ENCODE data around the gene SLC17A9.
"Not testable (repeated sequence)": the region's sequence is repeated elsewhere in the genome, so short reads cannot be mapped to it uniquely, and the experiment has no call there.

The SLC17A9 gene

GRCh38 chr20:62957136-62958117 lies 4.9 kb downstream of the SLC17A9 start:
- DNase-seq = no peak

GRCh38 chr20:62958388-62959100 lies 6.0 kb downstream of the SLC17A9 start:
- DNase-seq = no peak

- DNase-seq = no peak
Measured at GRCh38 chr20:62959101-62959971, 6.8 kb downstream of the SLC17A9 start.

- DNase-seq = no peak
Measured at GRCh38 chr20:62959998-62960436, 7.5 kb downstream of the SLC17A9 start.

- DNase-seq = not testable (repeated sequence)
Measured at GRCh38 chr20:62960446-62961309, 8.2 kb downstream of the SLC17A9 start.

- DNase-seq = no peak
Measured at GRCh38 chr20:62961310-62961783, 8.8 kb downstream of the SLC17A9 start.

- no peak for DNase-seq
Measured at GRCh38 chr20:62961799-62962198, 9.3 kb downstream of the SLC17A9 start.

GRCh38 chr20:62962221-62962879 lies 9.8 kb downstream of the SLC17A9 start:
- DNase-seq = no peak

- no peak for DNase-seq
Measured at GRCh38 chr20:62962891-62963613, 10.5 kb downstream of the SLC17A9 start.

GRCh38 chr20:62963614-62964397 lies 11.3 kb downstream of the SLC17A9 start:
- no peak for DNase-seq

GRCh38 chr20:62964700-62965099 lies 12.2 kb downstream of the SLC17A9 start:
- no peak for DNase-seq

- no peak for DNase-seq
Measured at GRCh38 chr20:62965363-62965771, 12.9 kb downstream of the SLC17A9 start.

- DNase-seq = no peak
Measured at GRCh38 chr20:62966212-62967148, 14.0 kb downstream of the SLC17A9 start.

GRCh38 chr20:62967149-62967501 lies 14.6 kb downstream of the SLC17A9 start:
- no peak for DNase-seq

GRCh38 chr20:62967628-62968351 lies 15.3 kb downstream of the SLC17A9 start:
- DNase-seq = no peak

GRCh38 chr20:62968378-62969178 lies 16.1 kb downstream of the SLC17A9 start:
- DNase-seq = no peak
